Lower lobe of right lung (tissue), 2 donors: ENCODE measurements around the gene KRTAP3-1. TPM values are rescaled to one million over a fixed set of nuclear protein-coding genes. Genes with fewer than 3 reads are reported as not detected.
A peak's percentile ranks its signal among the peaks of the same experiment; 100 is the strongest.
"Not testable (repeated sequence)": the region's sequence is repeated elsewhere in the genome, so short reads cannot be mapped to it uniquely, and the experiment has no call there.

Experiments
- ATAC-seq, 2 donors: fragments of 200-7000 bp; cut with Tn5 transposase; one replicate each; pipeline ENCODE4 v1.9.1; 2020 to 2022; ENCODE audit warnings: mild to moderate bottlenecking in 2 of 2, moderate library complexity in 2 of 2
- DNase-seq: peaks from one replicate; pipeline ENCODE4 v3.0.0-alpha.2; 2020
- H3K27ac ChIP-seq: fragments of 200-600 bp; one replicate; pipeline ENCODE4 v1.8.0; 2022
- H3K27me3 ChIP-seq: fragments of 200-600 bp; one replicate; pipeline ENCODE4 v1.8.0; 2022; ENCODE audit warnings: low read depth
- H3K36me3 ChIP-seq: fragments of 200-600 bp; one replicate; pipeline ENCODE4 v1.8.0; 2022; ENCODE audit warnings: mild to moderate bottlenecking
- H3K4me1 ChIP-seq: fragments of 200-600 bp; one replicate; pipeline ENCODE4 v1.8.0; 2022
- H3K4me3 ChIP-seq: fragments of 200-600 bp; one replicate; pipeline ENCODE4 v1.8.0; 2022; ENCODE audit warnings: mild to moderate bottlenecking
- H3K9me3 ChIP-seq: fragments of 200-600 bp; one replicate; pipeline ENCODE4 v1.8.0; 2022
- CTCF ChIP-seq: fragments of 200-600 bp; IDR thresholded peaks from one replicate; pipeline ENCODE4 v1.8.0; 2022; ENCODE audit warnings: antibody characterized with exemption, mild to moderate bottlenecking
- intact Hi-C: fragments of 100-400 bp; cut with DNase I; formaldehyde crosslinking; loops from one replicate; pipeline ENCODE4 v1.11.0; 2022
- long read RNA-seq: library from polyadenylated mRNA; unstranded; transcript quantifications from one replicate; pipeline ENCODE4 v2.0.0, GENCODE V29; 2021
- total RNA-seq: library from RNA; stranded (reverse); fragmentation: NEBNext Ultra II Directional; extraction: Animal tissue kit (Norgen Biotek cat#: 25700); gene quantifications from one replicate; pipeline ENCODE4 v1.2.1, GENCODE V29; 2021
- donor health status: DM: no; HTN: yes; CAD: no; lungs with severe emphysema.

Gene KRTAP3-1
- not detected for total RNA-seq
- long read RNA-seq = 0 reads

GRCh38 chr17:41008811-41009210 is at the start of gene KRTAP3-1:
Gene KRTAP3-1, minus strand, starts transcription at chr17:41009128. Its CDS starts 54 bp downstream, at chr17:41009074.
- DNase-seq = no peak
- H3K36me3 ChIP-seq = no peaks in the 10 kb centered on the region

DNA sequence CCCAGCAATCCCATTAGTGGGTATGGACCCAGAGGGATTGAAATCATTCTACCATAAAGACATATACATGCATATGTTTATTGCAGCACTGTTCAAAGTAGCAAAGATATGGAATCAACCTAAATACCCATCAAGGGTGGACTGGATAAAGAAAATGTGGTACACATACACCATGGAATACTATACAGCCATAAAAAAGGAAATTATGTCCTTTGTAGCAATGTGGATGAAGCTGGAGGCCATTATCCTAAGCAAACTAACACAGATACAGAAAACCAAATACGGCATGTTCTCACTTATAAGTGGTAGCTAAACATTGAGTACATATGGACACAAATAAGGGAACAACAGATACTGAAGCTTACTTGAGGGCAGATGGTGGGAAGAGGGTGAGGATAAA is 48.6 kb upstream of the KRTAP3-1 start:
- no peak overlapping the region for H3K4me3 ChIP-seq
- no peaks in the 10 kb centered on the region for H3K4me1 ChIP-seq
- no peaks in the 10 kb centered on the region for H3K9me3 ChIP-seq
- ATAC-seq = no peak
- no peaks in the 10 kb centered on the region for H3K36me3 ChIP-seq
- TF ChIP-seq CTCF = no peak
- H3K27ac ChIP-seq = no peak overlapping the region
- H3K27me3 ChIP-seq = peaks cover 28% of the 10 kb centered on the region
- DNase-seq = no peak
- intact Hi-C loops = no loop called here

More at GRCh38 chr17:41008811-41009210, at the start of gene KRTAP3-1:
- Histone ChIP-seq H3K9me3 (no peaks in the 10 kb centered on the region), H3K27me3 (no peaks in the 10 kb centered on the region), H3K27ac (no peak within 1 kb of the TSS), H3K4me3 (no peak within 1 kb of the TSS), H3K4me1 (no peaks in the 10 kb centered on the region)
- ATAC-seq = peak in 1 of 2 donors; percentile 40
- no peak for TF ChIP-seq CTCF
- intact Hi-C loops = no loop called here

- H3K36me3 ChIP-seq, H3K9me3 ChIP-seq, H3K4me1 ChIP-seq, DNase-seq, ATAC-seq, intact Hi-C loops, H3K4me3 ChIP-seq, H3K27ac ChIP-seq: not testable (repeated sequence)
- H3K27me3 ChIP-seq = peaks cover 13% of the 10 kb centered on the region
Measured at GRCh38 chr17:41055130-41055529, 46.2 kb upstream of the KRTAP3-1 start, which contains the start of gene KRTAP2-2. Gene KRTAP2-2, minus strand, starts transcription at chr17:41055230. Its CDS starts 19 bp downstream, at chr17:41055211.

DNA sequence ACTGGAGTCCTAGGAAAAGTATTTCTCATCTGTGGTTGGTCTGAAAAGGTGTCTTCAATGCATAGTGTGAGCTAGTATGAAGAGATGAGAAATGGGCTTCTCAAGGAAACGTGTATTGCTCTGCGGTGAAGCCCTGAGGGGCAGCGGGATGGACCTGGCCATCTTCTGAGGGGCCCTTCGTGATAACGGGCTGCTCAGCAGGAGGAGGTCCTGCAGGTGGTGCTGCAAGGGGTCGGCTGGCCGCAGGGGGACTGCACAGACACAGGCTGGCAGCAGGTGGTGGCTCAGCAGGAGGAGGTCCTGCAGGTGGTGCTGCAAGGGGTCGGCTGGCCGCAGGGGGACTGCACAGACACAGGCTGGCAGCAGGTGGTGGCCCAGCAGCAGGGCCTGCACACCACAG is 45.6 kb upstream of the KRTAP3-1 start:
- H3K27me3 ChIP-seq = peaks cover 12% of the 10 kb centered on the region
- H3K9me3 ChIP-seq, ATAC-seq, H3K4me1 ChIP-seq, H3K36me3 ChIP-seq, DNase-seq, H3K4me3 ChIP-seq, intact Hi-C loops, H3K27ac ChIP-seq: not testable (repeated sequence)

- no peak overlapping the region for H3K27ac ChIP-seq
- no peaks in the 10 kb centered on the region for H3K36me3 ChIP-seq
- TF ChIP-seq CTCF = no peak
- no peak for DNase-seq
- H3K4me1 ChIP-seq = no peaks in the 10 kb centered on the region
- H3K27me3 ChIP-seq = peaks cover 7% of the 10 kb centered on the region
- no peak overlapping the region for H3K4me3 ChIP-seq
- intact Hi-C loops = no loop called here
- H3K9me3 ChIP-seq = no peaks in the 10 kb centered on the region
- ATAC-seq = peak in 1 of 2 donors; percentile 23
Measured at GRCh38 chr17:41054025-41054424, 45.1 kb upstream of the KRTAP3-1 start.

DNA sequence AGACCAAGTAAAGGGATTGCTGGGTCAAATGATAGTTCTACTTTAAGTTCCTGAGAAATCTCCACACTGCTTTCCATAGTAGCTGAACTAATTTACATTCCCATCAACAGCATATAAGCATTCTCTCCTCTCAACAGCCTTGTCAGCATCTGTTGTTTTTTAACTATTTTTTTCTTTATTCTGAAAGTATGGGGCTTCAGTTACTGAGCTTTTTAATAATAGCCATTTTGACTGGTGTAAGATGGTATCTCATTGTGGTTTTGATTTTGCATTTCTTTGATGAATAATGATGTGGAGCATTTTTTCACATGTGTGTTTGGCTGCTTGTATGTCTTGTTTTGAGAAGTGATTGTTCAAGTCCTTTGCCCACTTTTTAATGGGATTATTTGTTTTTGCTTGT is 43.6 kb upstream of the KRTAP3-1 start:
- DNase-seq = no peak
- Histone ChIP-seq H3K4me1 (no peaks in the 10 kb centered on the region), H3K27me3 (peaks cover 13% of the 10 kb centered on the region), H3K4me3 (no peak overlapping the region), H3K27ac (no peak overlapping the region), H3K9me3 (no peaks in the 10 kb centered on the region), H3K36me3 (no peaks in the 10 kb centered on the region)
- intact Hi-C loops = no loop called here
- no peak for TF ChIP-seq CTCF
- no peak for ATAC-seq

DNA sequence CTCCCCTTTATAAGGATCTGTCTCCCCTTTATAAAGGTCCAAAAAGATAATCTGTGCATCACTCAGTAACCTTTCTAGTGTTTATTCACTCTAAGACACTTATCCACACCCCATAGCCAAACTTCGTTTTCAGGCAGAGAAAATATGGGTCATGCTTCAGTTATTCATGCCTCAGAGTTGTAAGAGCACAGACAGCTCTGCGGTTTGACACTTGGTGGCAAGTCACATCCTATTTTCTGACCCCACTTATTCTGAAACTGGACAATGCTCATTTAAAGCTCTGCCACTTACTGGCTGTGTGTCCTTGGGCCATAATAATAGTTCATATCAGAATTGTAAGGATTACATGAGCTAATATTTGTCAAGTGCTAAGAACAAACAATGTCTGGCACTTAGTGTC is 40.2 kb upstream of the KRTAP3-1 start:
- no peak overlapping the region for H3K27ac ChIP-seq
- H3K36me3 ChIP-seq = no peaks in the 10 kb centered on the region
- DNase-seq = no peak
- H3K4me3 ChIP-seq = no peak overlapping the region
- no peak for ATAC-seq
- intact Hi-C loops = no loop called here
- TF ChIP-seq CTCF = no peak
- no peaks in the 10 kb centered on the region for H3K9me3 ChIP-seq
- peaks cover 19% of the 10 kb centered on the region for H3K27me3 ChIP-seq
- no peaks in the 10 kb centered on the region for H3K4me1 ChIP-seq
